ENCODE results near the gene SERGEF.

SERGEF gene

GRCh38 chr11:17924713-17925112, 88.1 kb downstream of the SERGEF start:
- no peak for DNase-seq (ENCODE audit: extremely low read depth, insufficient read length)
- TF ChIP-seq CTCF (IDR thresholded peaks at IDR 0.05; ENCODE audit: insufficient read depth, low read length, poor library complexity, severe bottlenecking): no peak
- H3K27me3 ChIP-seq (replicated peaks; ENCODE audit: control insufficient read depth, insufficient read depth, low read length): no peaks in the 10 kb centered on the region
- H3K36me3 ChIP-seq (ENCODE audit: control insufficient read depth, insufficient read depth, low read length): no peaks in the 10 kb centered on the region; the same call in none of the 2 replicates
- no peak overlapping the region for H3K4me3 ChIP-seq (replicated peaks; ENCODE audit: low read depth, low read length)

DNA sequence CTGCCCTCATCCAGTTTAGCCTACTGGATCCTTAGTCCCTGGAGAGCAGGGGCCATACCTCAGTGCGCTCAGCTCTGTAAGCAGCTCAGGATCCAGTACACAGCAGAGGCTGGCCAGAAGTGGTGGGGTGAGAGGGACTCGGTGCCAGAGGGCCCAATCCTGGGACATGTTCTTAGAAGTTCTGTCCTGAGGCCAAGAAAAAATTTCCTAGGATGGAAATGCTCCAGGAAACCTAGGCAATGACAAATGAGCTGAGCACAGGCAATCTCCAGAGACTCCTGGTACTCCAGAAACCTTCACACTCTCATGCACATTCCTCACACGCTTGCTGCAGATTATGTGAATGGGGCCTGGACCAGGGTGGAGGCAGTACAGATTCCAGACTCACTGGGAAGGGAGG, 89.6 kb downstream of the SERGEF start:
- Histone ChIP-seq H3K36me3 (ENCODE audit: control insufficient read depth, insufficient read depth, low read length) (no peaks in the 10 kb centered on the region; the same call in none of the 2 replicates), H3K4me3 (replicated peaks; ENCODE audit: low read depth, low read length) (no peak overlapping the region), H3K27me3 (replicated peaks; ENCODE audit: control insufficient read depth, insufficient read depth, low read length) (no peaks in the 10 kb centered on the region)
- no peak for DNase-seq (ENCODE audit: extremely low read depth, insufficient read length)
- TF ChIP-seq CTCF (IDR thresholded peaks at IDR 0.05; ENCODE audit: insufficient read depth, low read length, poor library complexity, severe bottlenecking): no peak

GRCh38 chr11:17922416-17922788, 90.4 kb downstream of the SERGEF start:
- no peaks in the 10 kb centered on the region; the same call in none of the 2 replicates for H3K36me3 ChIP-seq (ENCODE audit: control insufficient read depth, insufficient read depth, low read length)
- no peak for TF ChIP-seq CTCF (IDR thresholded peaks at IDR 0.05; ENCODE audit: insufficient read depth, low read length, poor library complexity, severe bottlenecking)
- DNase-seq (ENCODE audit: extremely low read depth, insufficient read length): no peak
- H3K4me3 ChIP-seq (replicated peaks; ENCODE audit: low read depth, low read length): no peak overlapping the region
- no peaks in the 10 kb centered on the region for H3K27me3 ChIP-seq (replicated peaks; ENCODE audit: control insufficient read depth, insufficient read depth, low read length)

GRCh38 chr11:17921659-17922415, 91.0 kb downstream of the SERGEF start:
- H3K4me3 ChIP-seq (replicated peaks; ENCODE audit: low read depth, low read length): no peak overlapping the region
- no peak for TF ChIP-seq CTCF (IDR thresholded peaks at IDR 0.05; ENCODE audit: insufficient read depth, low read length, poor library complexity, severe bottlenecking)
- DNase-seq (ENCODE audit: extremely low read depth, insufficient read length): no peak
- no peaks in the 10 kb centered on the region; the same call in 1 of the 2 replicates for H3K36me3 ChIP-seq (ENCODE audit: control insufficient read depth, insufficient read depth, low read length)
- H3K27me3 ChIP-seq (replicated peaks; ENCODE audit: control insufficient read depth, insufficient read depth, low read length): no peaks in the 10 kb centered on the region

DNA sequence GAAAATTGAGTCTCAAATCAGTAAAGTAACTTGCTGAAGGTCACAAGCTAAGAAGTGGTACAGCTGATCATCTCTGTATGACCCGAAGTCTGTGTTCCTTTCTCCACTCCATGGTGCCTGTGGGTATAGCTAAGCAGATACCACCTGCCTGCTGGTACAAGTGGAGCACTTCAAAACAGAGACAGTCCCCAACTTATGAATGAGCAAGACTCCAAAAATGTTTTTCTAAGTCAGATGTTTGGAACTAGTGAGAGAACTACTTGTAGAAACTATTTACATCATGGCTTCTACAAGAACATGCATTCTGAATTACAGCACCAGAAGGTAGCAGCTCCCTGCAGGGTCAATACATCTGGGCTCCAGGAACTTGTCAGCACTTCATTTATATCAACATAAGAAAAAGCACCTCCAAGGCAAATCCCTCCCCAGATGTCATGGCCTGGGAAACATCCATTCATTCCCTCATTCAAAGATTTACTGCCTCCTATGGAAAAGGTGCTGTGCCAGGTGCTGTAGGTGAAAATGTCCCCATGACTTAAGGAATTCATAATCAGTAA, 94.7 kb downstream of the SERGEF start:
- Histone ChIP-seq H3K4me3 (replicated peaks; ENCODE audit: low read depth, low read length) (no peak overlapping the region), H3K27me3 (replicated peaks; ENCODE audit: control insufficient read depth, insufficient read depth, low read length) (no peaks in the 10 kb centered on the region), H3K36me3 (ENCODE audit: control insufficient read depth, insufficient read depth, low read length) (no peaks in the 10 kb centered on the region; the same call in 1 of the 2 replicates)
- no peak for TF ChIP-seq CTCF (IDR thresholded peaks at IDR 0.05; ENCODE audit: insufficient read depth, low read length, poor library complexity, severe bottlenecking)
- DNase-seq (ENCODE audit: extremely low read depth, insufficient read length): no peak
